HCEC 1CT (cell line): ENCODE results near the gene PRMT7.

Experiments used
- DNase-seq: peaks from one replicate; pipeline ENCODE4 v3.0.0-alpha.2; 2017

Gene PRMT7

DNA sequence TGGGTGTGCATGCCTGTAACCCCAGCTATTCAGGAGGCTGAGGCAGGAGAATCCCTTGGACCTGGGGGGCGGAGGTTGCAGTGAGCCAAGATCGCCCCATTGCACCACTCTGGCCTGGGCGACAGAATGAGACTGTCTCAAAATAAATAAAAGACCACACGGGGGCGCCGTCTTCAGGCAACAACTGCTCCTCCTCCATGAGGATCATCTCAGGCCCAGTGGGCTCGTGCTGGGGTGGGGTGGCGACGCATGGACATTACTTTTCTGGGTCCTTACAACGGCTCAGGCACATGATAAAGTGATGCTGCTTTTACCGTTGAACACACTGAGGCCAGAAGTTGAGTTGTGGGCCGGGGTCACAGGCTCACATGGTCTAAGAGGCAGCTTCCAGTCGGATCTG is 56.2 kb downstream of the PRMT7 start:
- peak; percentile 12 for DNase-seq

DNA sequence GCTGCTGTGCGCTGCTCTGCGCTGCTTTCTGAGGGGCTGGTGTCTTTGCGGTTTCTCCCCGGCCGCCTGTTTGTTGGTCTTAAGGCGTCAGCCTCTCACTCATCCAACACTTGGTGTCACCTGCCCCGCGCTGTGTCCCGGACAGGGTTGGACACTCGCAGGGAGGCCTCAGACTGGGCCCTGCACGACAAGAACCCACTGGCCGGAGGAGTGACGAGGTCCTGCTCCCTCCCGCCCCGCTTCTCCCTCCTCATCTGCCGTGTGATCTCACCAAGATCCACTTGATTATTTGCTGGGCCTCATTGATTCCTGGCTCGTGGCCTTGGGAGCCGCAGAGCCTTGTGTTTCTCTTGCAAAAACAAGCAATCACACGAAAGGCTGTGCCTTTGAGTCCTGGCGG is 56.6 kb downstream of the PRMT7 start:
- DNase-seq: no peak

DNA sequence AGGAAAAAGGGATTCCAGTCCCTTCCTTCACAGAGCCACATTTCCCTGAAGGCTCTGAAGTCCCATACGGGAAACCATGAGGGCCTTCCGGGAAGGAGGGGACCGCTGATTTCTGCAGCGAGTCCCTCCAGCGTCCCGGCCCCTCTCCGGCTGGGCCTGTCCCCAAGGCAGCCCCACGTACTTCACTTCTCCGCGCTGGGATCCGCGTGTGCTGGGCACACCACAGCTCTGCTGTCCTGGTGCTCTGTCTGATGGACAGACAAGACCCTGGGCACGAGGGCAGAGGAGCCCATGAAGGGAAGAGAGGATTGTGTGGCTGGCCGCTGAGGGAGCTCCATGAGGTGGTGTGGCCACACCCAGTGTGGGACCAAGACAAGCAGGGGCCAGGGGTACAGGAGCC is 57.1 kb downstream of the PRMT7 start:
- DNase-seq: no peak

DNA sequence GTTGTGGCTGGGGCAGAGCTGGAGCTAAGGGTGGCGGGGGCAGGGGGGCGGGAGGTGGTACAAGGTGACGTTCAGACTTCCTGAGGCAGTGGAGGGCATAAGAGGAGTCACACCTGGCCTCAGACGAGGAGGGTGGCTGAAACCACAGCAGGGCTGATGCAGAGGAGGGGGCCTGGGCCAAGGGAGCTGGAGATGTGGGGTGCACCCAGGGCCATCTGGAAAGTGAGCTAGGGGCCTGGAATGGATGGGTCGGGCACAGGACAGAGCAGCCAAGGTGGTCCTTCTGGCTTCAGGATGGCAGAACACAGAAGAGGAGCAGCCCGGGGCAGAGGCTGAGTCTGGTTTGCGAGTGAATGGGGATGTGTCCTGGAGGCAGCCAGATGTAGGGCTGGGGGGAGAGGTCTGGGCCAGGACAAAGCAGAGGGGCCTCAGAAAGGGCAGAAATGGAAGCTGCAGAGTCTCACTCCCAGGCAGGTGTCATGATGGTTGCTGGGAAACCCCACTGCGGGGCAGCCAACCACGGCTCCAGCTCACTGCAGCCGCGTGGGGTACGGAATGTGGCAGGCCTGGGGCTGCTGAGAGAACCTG is 57.6 kb downstream of the PRMT7 start:
- no peak for DNase-seq

DNA sequence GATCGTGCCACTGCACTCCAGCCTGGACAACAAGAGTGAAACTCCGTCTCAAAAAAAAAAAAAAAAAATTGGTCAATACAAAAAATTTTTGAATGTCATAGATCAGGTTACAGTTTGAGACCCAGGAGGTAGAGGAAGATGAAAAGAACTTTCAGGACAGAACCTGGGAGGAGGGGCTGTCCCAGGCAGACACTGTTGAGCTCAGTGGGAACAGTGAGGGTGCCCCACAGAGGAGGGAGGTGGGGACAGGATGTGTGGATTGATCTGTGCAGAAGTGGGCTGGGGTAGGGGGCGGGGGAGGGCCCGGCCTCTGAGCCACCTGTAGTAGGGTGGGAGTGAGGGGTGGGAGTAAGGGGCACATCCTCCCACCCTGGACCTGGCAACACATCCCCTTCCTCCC is 58.3 kb downstream of the PRMT7 start:
- no peak for DNase-seq

DNA sequence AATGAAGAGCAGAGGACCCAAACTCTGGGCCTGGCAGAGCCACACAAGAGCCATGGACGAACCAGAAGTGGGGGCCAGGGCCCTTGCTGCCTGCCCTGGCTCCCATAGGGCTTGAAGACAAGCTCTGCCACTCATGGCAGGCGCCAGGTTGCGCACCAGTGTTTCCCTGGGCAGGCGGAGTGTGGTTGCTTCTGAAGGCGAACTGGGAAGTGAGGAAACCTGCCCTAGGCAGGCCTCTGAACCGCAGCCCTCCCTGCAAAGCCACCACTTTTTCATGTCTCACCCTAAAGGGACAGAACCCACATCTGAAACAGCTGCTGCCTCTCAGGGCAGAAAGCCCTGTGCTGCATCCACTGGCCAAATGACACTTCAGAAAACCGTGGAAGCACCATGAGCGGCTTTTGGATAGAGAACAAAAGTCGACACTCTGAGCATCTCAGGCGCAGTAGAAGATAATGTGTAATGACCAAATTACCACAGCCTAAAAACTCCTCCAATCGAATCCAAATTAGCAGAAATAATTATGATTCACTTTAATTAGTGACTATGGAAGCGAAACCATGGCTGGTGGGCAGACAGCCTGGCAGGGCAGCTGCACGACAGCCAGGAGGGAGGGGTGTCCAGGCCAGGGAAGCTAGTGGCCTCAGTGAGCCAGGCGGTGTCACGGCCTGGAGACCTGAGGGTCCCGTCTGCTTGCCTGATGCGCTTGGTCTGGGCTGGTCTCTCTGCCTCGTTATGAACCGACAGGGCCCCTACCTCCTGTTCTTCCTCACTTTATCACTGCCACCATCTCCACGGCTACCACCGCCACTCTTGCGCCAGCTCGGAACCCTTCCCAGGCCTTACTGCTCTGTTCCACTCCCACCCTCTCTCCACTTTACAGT is 59.1 kb downstream of the PRMT7 start:
- DNase-seq: no peak

DNA sequence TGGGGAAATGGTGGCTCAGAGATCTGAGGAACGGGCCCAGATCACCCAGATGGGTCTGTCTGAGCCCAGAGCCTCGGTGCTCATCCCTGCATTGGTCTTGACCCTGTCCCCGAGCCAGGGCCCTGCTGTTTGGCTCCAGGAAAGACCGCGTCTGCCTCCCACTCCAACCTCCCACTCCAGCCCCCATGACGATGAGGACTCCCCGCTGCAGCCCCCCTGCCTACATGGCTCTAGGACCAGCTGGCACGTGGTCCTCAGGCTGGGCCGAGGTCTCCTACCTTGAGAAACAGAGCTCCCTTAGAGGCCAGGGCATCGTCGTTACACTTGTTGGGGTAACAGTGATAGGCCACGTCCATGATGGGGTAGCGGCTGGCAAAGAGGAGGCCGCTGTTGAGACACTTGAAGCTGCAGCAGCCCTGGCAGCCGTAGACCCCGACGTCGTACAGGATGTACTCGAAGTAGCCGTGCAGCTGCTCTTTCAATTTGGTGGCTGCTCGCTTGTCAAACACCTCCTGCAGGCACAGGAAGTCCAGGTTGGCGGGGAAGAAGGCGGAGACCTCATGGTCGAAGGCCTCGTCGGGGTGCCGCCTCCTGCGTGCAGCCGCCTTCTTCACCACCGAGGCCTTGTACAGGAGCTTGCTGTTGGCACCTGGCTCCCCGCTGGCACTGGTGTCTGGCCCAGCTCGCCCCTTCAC is 59.9 kb downstream of the PRMT7 start:
- DNase-seq: no peak

DNA sequence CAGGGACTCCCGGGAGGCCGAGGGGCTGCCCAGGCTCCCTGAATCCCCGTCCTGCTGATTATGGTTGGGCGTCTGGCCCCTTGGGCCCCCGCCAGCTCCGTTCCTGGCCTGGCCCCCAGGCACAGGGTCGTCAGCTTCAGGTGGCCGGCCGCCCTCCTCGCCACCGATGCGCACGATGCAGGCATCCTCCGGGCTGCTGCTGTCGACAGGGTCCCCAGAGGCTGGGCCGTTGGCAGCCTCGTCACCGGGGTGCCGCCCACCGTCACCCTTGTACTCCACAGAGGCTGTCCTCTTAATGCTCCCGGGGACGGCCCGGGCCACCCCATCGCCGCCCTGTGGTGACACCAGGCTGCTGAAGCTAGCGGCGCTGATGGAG is 60.4 kb downstream of the PRMT7 start:
- DNase-seq: no peak

DNA sequence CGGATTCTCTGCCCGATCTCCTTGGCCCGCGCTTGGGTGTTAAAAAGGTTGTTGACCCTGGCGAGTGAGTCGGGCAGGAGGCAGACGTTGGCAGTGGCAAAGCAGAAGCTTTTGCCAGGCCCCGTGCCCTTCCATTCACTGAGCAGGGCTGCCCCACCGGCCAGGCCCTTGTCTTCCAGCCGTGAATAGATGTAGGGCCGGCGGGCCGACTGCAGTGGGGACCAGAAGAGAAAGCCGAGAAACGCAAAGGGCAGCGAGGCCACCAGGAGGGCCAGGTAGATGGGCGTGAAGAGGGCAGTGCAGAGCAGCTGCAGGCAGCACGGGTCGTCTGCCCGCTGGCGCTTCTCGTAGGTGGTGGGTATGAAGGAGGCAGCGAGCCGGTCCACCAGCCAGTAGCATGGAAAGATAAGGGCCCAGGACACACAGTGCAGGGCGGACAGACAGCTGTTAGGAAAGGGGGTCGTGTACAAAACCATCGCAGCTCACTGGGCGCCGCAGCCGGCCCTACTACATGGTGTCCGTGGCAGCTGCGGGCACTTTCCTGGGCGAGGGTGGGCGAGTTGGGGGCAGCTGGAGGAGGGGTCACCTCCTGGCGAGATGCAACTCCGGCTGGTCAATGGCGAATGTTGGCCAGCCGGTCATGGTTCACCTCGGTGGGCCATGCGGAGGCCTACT is 61.0 kb downstream of the PRMT7 start:
- no peak for DNase-seq

DNA sequence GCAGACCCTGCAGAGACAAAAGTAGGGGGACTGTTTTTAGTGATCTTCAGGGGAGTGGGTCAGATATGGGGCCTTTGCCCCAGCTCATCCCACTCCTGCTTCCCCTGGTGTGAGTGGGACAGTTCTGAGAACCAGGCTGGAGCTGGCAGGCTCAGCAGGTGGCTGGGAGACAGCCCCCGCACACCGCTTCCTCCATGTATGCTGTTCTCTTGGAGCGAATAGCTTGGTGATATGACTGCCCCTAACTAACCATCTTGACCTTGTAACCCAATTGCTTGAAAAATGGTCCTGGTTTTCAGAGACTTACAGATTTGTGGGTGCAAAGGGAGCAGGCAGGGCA is 61.5 kb downstream of the PRMT7 start:
- no peak for DNase-seq

DNA sequence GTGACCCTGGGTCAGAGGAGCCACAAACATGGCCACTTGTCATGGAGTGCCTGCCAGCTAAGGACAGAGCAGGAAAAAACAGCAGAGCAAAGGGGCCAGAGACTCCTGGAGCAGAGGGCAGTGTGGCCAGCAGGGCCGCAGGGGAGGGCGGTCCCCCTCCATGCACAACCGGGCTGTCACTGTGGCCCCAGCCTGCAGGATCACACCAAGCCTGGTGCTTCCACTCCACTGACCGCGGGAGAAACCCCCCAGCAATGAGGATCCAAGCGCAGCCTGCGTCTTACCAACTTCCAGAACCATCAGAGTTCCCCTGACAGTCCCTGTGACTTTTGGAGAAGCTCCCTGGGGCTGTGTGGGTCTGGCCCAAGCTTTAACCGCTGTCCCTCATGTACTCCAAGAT is 62.0 kb downstream of the PRMT7 start:
- no peak for DNase-seq

DNA sequence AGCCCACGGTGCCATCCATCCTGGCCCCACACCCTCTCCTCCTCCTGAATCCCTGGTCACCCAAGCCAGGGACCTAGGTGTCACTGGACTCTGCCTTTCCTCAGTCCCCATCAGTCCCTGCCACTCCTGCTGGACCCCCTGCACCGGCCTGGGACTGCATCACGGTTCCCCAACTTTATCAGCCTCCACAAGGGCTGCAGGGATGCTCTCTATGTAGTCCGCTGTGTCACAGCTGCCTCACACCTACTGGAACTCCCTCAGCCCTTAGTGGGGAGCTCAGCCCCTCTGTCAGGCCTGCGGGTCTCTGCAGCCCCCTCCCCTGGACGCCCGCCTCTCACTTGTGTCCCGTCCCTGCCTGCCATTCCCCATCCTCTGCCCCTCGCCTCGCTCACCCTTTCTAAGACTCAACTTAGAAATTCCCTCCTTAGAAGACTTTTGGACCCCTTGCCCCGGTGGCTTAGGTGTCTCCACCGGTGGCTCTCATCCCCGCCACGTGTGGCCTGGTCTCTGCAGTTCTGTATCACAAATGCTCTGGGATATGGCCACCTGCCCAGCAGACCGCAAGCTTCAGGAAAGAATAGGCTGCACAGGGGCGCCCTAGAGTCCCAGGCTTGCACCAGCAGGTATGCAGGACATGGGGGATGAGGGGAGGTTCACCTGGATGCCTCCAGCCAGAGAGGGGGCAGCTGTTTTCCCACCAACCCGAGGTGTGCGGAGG is 62.9 kb downstream of the PRMT7 start:
- no peak for DNase-seq

DNA sequence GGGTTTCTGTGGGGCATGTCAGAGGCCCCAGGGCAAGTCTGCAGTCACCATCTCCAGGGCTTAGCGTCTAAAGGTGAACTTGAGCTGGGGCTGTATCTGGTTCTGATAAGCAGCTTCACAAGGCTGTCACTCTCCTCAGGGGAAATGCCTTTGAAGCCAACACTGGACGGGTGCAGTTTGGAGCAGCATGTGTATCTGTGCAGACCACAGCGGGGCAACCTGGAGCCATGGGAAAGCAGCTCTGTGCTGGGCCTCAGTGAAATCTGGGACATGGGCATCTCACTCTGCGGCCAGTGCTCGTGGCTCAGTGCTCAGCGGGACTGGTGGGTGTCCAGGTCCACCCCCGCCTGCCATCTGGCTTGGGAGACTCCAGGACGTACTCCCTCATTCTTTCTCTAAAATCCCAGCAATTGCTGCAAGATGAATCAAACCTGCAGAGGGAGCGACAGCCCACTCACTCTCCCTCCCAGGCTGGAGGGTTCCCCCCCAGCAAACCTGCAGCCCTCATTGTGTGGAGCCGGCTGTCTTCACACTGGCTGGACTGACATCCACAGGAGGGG is 63.5 kb downstream of the PRMT7 start:
- no peak for DNase-seq

DNA sequence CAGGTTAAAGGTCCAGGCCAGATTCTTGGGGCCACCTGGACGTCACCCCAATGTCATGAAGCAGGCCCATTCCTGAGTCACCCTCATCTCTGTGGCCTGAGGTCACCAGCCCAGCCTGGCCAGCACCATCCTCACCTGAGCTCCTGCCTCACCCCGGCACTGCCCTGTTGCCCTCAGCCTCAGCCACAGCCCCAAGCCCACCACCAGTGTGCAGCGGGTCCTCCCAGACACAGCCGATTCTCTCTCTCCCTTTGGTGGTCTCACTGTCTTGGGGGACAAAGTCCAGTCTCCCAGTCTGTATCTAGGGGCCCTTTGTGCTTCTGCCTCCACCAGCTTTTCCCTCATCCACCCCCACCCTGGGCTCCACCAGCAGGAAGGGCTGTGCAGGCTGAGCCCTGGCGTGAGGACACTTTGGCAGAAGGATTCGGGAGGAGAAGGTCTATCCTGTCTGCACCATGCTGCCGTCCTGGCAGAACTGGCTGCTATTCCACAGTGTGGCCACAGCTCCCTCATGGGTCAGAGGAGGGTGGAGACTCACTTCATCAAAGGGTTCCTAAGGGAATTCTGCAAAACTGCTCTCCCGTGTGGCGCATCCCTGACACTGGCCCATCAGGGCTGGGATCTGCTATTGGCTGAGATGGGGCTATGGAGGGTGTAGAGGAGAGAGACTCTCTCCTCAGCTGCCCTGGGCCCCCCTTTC is 64.3 kb downstream of the PRMT7 start:
- no peak for DNase-seq

DNA sequence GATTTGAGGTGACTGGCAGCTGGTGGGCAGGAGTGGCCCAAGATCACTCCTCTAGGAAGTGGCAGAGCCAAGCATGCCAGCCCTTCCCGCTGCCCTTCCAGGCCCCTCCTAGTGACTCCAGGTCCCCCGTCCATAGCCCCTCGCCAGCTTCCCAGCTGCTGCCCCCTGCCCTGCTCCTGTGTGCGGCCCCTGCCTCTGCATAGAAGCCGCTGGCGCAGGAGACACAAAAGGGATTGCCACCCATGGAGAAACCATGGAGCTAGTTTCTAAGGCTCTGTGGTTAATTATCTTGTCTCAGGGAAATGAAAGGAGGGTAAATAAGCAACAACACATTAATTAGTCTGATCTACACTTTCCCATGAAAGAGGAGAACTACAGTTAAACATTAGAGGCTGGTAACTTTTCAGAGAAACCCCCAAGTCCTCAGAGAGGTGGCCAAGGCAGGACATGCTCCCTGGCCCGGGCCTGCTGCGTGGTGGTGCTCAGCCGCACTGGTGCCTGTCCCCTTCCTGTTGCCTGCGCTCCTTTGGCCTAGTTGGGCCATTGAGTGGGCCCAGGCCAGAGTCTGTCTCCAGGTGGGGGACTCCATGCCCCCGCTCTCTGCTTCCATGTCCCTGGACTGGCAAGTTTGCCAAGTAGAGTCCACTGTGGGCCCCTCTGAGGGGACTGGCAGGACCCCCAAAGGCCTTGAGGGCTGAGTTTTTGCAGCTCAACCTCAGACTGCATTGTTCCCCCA is 65.2 kb downstream of the PRMT7 start:
- no peak for DNase-seq

DNA sequence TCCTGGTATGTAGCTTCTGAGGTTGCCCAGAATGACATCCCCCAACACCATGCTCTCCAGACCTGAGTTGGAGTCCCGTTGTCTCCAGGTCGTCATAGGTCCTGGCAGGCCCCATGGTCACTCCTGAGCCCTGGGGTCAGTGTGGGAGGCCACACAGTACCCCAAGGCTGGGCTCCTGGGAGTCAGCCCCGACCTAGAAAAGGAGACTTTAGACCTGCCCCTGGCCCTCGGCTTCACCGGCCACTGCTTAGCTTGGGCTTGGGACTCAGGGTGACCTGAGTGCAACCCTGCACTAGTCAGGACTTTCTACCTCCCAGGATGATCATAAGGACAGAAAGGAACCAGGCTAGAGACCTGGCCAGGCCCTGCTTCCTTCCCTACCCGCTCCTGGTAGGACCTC is 65.8 kb downstream of the PRMT7 start:
- no peak for DNase-seq

DNA sequence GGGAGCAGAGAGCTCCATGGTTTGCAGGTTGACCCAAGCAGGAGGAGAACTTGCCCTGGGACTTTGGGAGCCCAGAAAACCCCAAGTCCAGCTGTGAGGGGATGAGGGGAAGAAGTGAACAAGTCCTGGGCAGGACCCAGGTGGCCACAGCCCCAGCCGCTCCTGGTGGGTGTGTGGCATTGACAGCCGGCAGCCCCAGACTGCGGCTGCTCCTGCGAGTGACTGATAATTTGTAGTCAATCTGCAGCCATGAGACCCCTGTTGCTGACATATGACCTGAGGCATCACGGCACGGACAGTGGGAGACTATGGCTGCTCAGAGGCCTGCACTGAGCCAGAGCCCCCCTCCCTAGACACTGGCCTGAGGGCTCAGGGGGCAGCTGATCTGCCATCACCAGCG is 66.4 kb downstream of the PRMT7 start:
- no peak for DNase-seq

DNA sequence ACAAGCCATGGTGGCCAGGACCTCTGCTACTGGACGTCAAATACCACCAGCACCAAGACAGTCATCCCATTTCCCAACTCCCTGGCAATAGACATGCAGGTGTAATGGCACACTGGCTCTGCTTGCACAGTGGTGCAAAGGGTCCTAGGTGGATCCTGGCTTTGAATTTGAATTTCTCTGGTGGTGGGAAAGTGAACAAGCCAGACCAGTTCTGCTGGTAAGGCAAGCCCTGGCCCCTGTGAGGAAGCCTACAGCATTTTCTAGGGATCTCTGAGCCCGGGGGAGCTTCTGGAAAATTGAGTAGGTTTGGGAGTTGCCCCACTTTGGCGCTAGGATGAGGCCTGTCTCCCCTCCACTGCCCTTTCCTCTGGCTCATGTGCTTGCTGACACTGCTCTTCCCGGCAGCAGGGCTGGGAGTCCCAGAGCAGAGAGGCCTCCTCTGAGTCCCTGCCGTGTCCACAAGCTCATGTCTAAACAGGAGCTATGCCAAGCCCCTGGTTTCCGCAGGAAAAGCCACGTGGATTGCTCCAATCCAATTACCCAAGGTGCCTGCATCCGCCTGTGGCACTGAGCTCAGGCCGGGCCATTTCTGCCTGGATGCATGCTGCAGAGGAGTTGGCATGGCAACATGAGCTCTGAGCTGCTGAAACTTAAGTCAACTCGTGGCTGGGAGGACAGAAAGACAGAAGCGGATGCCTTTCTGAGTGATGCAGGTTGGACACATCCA is 67.0 kb downstream of the PRMT7 start:
- no peak for DNase-seq

DNA sequence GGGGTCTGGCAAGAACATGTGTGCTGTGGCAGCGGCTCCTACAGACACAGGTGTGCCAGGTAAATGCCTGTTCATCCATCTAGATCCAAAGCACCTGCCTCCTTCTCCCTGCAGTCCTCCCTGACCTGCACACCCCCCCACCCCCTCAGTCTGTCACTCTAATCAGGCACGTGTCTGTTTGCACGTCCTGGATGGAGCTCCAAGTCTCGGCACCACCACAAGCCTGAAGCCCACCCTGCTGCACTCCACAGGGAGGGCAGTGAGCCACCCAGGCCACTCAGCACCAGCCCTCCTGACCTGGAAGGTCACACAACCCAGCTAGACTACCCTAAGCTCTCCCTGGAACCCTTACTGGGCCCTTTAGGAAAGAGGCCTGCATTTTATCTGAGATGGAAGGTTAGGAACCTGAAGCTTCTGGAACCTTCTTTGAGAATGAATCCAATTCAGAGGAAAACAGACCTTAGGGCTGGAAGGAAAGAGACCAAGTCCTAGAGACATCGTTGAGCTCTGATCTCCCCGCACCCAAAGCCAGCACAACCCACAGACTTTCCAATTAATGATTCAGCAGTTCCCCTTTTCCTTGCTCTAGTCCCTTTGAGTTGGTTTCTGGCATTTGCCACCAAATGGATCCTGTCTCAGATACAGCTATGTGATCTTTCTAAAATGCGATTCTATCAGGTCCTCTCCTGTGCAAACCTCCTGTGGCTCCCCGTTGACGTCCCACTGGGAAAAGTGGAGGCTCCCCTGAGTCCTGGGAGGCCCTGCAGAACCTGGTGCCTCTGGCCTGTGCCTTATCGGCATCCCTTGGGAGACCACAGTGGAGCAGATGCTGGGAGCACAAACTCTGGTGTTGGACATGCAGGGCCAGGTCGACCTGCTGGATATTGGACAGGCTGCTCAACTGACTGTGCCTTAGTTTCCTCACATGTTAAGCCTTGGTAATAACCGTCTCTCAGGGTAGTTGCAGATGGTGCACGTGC is 67.9 kb downstream of the PRMT7 start:
- DNase-seq: no peak
